A549 (cell line): ENCODE results near the gene FHAD1. TPM values are rescaled to one million over a fixed set of nuclear protein-coding genes. Genes with fewer than 3 reads are reported as not detected.

Source experiments
- ATAC-seq, 2 experiments: fragments of 200-7000 bp in 1 of 2; fragments of >200 bp in 1 of 2; cut with Nextera tagmentation in 1 of 2; cut with Tn5 transposase in 1 of 2; 3 replicates each; pipeline versions ENCODE4 v1.8.0 to v1.9.1; 2018 to 2020; ENCODE audit warnings: mild to moderate bottlenecking in 1 of 2, moderate library complexity in 1 of 2
- CTCF ChIA-PET: fragments of 300-600 bp; sonication (Branson Sonifier 250); formaldehyde crosslinking; extraction: SDS; loops from one replicate; lab custom pipeline; 2021; ENCODE audit warnings: antibody characterized with exemption, inconsistent platforms; lab: Yijun Ruan, JAX
- POLR2A ChIA-PET: fragments of 350-600 bp; formaldehyde crosslinking; extraction: SDS; loops from one replicate; lab custom pipeline; 2021; ENCODE audit warnings: antibody characterized with exemption, inconsistent platforms; lab: Yijun Ruan, JAX
- DNase-seq, 2 experiments: peaks; one replicate each; pipeline versions ENCODE4 v3.0.0 to v3.0.0-alpha.2; 2011 to 2016; ENCODE audit warnings: low read depth in 1 of 2, low spot score in 1 of 2
- FAIRE-seq: peaks from 2 replicates; lab custom pipeline; 2011; peaks lifted over from hg19 to GRCh38; lab: Jason Lieb, UNC
- H3K27ac ChIP-seq, 2 experiments: fragments of >200 bp; sonication (Bioruptor Twin); formaldehyde crosslinking; 3 replicates each; pipeline ENCODE4 v1.5.1; 2016 to 2017
- H3K4me1 ChIP-seq: fragments of >200 bp; sonication (Bioruptor Twin); formaldehyde crosslinking; 3 replicates; pipeline ENCODE4 v1.6.1; 2016
- H3K4me2 ChIP-seq: fragments of >200 bp; sonication (Bioruptor Twin); formaldehyde crosslinking; 3 replicates; pipeline ENCODE4 v1.6.1; 2016
- H3K4me3 ChIP-seq: fragments of >200 bp; sonication (Bioruptor Twin); formaldehyde crosslinking; 3 replicates; pipeline ENCODE4 v1.5.1; 2016
- H3K9me3 ChIP-seq: fragments of >200 bp; sonication (Bioruptor Twin); formaldehyde crosslinking; 3 replicates; pipeline ENCODE4 v1.6.1; 2016
- CBX2 ChIP-seq: fragments of 200-600 bp; sonication (generic); IDR thresholded peaks from 2 replicates; pipeline ENCODE4 v1.6.1; 2016; ENCODE audit warnings: low read depth, mild to moderate bottlenecking, borderline replicate concordance
- CBX8 ChIP-seq: fragments of 200-600 bp; sonication (generic); IDR thresholded peaks from 2 replicates; pipeline ENCODE4 v1.6.1; 2016
- CTCF ChIP-seq: fragments of >200 bp; sonication (Bioruptor Twin); formaldehyde crosslinking; IDR thresholded peaks from 3 replicates; pipeline ENCODE4 v1.5.1; 2016
- EHMT2 ChIP-seq: fragments of 200-600 bp; sonication (generic); IDR thresholded peaks from 2 replicates; pipeline ENCODE4 v1.6.1; 2016; ENCODE audit warnings: antibody characterized with exemption, low read depth, mild to moderate bottlenecking, moderate library complexity
- ESRRA ChIP-seq: fragments of 150-350 bp; IDR thresholded peaks from 2 replicates; pipeline ENCODE4 v1.6.1; 2014; ENCODE audit warnings: mild to moderate bottlenecking, low read length, borderline replicate concordance
- GATA3 ChIP-seq: IDR thresholded peaks from 2 replicates; pipeline ENCODE4 v1.6.1; 2012; ENCODE audit warnings: borderline replicate concordance
- HOXA7 ChIP-seq: fragments of 250-450 bp; sonication (Bioruptor Pico); IDR thresholded peaks from 2 replicates; pipeline ENCODE4 v1.5.0; 2020; ENCODE audit warnings: mild to moderate bottlenecking, moderate library complexity
- HOXB13 ChIP-seq: fragments of 250-450 bp; sonication (Bioruptor Pico); IDR thresholded peaks from 2 replicates; pipeline ENCODE4 v1.5.0; 2020; ENCODE audit warnings: low read depth, mild to moderate bottlenecking, moderate library complexity
- KDM1A ChIP-seq: fragments of 200-600 bp; sonication (generic); IDR thresholded peaks from 2 replicates; pipeline ENCODE4 v1.6.1; 2016; ENCODE audit warnings: low read depth, mild to moderate bottlenecking
- MAFK ChIP-seq: fragments of 450-650 bp; IDR thresholded peaks from 2 replicates; pipeline ENCODE4 v1.6.1; 2014; ENCODE audit not compliant: partially characterized antibody
- MAX ChIP-seq: IDR thresholded peaks from 2 replicates; pipeline ENCODE4 v1.6.1; 2012
- PBX3 ChIP-seq: IDR thresholded peaks from 2 replicates; pipeline ENCODE4 v1.6.1; 2012
- REST ChIP-seq: fragments of 200-600 bp; sonication (generic); IDR thresholded peaks from 2 replicates; pipeline ENCODE4 v1.6.1; 2016; ENCODE audit warnings: antibody characterized with exemption, mild to moderate bottlenecking, moderate library complexity
- USF2 ChIP-seq: fragments of 450-650 bp; IDR thresholded peaks from 2 replicates; pipeline ENCODE4 v1.6.1; 2014; ENCODE audit warnings: antibody characterized with exemption
- WGBS: methylation state at CpG from one replicate; pipeline ENCODE4 v1.1.6; 2017; ENCODE audit errors: missing lambda C conversion rate; 5-methylcytosine and 5-hydroxymethylcytosine counted together
- polyA plus RNA-seq, 4 experiments: library from polyadenylated mRNA; depleted of rRNA in 3 of 4; stranded (reverse); fragments of >200 nt; fragmentation: RNase III in 1 of 4; extraction: RNeasy Plus Mini Kit Qiagen cat#74134 plus additional on column Dnase treatment in 1 of 4; gene quantifications; 2 replicates in 3 of 4; 3 replicates in 1 of 4; pipeline ENCODE4 v1.2.3, GENCODE V29; 2011 to 2017

Gene FHAD1
- polyA plus RNA-seq, 2 of the 4 experiments (the other 2 are of a cell fraction): 0.31 to 0.32 TPM

- Histone ChIP-seq H3K4me2 (peak overlapping the region; percentile 99), H3K9me3 (no peaks in the 10 kb centered on the region), H3K27ac (peak overlapping the region; percentile 95 to 97), H3K4me1 (peaks cover 75% of the 10 kb centered on the region), H3K4me3 (peak overlapping the region; percentile 97)
- FAIRE-seq (no peak), DNase-seq (no peak), ATAC-seq (peak in 1 of 2 experiments; percentile 7; a peak in 3 of 6 replicates)
- POLR2A ChIA-PET: interaction anchor here (0.5 kb wide), 1 partner anchor 26 kb away, joined by 3 read pairs; no protein-coding TSS in a partner anchor
- CTCF ChIA-PET: interaction anchor here (1.0 to 2.6 kb wide), 5 partner anchors 12 to 88 kb away, joined by 3 to 22 read pairs (median 14); no protein-coding TSS in a partner anchor
- 34% methylated on average over 6 of the region's 12 CpGs for WGBS
- TF ChIP-seq MAFK (no peak), CBX8 (no peak)
These were observed 164.6 kb downstream of the FHAD1 start for GRCh38 chr1:15411593-15412137.

- ATAC-seq (peak in 1 of 2 experiments; percentile 20; a peak in 3 of 6 replicates), DNase-seq (no peak), FAIRE-seq (no peak)
- ChIA-PET CTCF (interaction anchor here (0.6 to 2.6 kb wide), 6 partner anchors 11 to 142 kb away, joined by 3 to 22 read pairs (median 10); no protein-coding TSS in a partner anchor), POLR2A (interaction anchor here (0.5 kb wide), 1 partner anchor 25 kb away, joined by 3 read pairs; no protein-coding TSS in a partner anchor)
- Histone ChIP-seq H3K4me2 (peak overlapping the region; percentile 99), H3K27ac (peak overlapping the region; percentile 95 to 97), H3K4me1 (peaks cover 75% of the 10 kb centered on the region), H3K4me3 (peak overlapping the region; percentile 97), H3K9me3 (no peaks in the 10 kb centered on the region)
- 24% methylated on average over 15 of the region's 16 CpGs for WGBS
- TF ChIP-seq REST (no peak), CTCF (no peak), MAX (0 out of 2 replicates have a peak, but pooled peaks have one; percentile 17), GATA3 (0 out of 2 replicates have a peak, but pooled peaks have one; percentile 30), PBX3 (no peak), USF2 (no peak)
These were observed 165.3 kb downstream of the FHAD1 start for GRCh38 chr1:15412175-15412800.

- H3K27ac ChIP-seq: peak overlapping the region; percentile 95 to 97
- FAIRE-seq (no peak), DNase-seq (no peak), ATAC-seq (no peak)
- peaks cover 75% of the 10 kb centered on the region for H3K4me1 ChIP-seq
- POLR2A ChIA-PET: no interaction called here
- TF ChIP-seq EHMT2: no peak
- TF ChIP-seq GATA3: no peak
- TF ChIP-seq CBX2: no peak
- TF ChIP-seq KDM1A: no peak
- TF ChIP-seq HOXB13: no peak
- no peak for TF ChIP-seq ESRRA
- TF ChIP-seq HOXA7 (CRISPR knock-in tag): no peak
- WGBS: 85% methylated on average over 3 of the region's 11 CpGs
- H3K4me3 ChIP-seq: peak overlapping the region; percentile 97
- CTCF ChIA-PET: interaction anchor here (0.6 to 2.6 kb wide), 6 partner anchors 11 to 142 kb away, joined by 3 to 22 read pairs (median 10); no protein-coding TSS in a partner anchor
- no peaks in the 10 kb centered on the region for H3K9me3 ChIP-seq
- peak overlapping the region; percentile 99 for H3K4me2 ChIP-seq
These were observed 165.8 kb downstream of the FHAD1 start for GRCh38 chr1:15412843-15413242.
